Keratinocyte (primary cell): Measurements from ENCODE around the gene WFDC5.
"Not testable (repeated sequence)": the region's sequence is repeated elsewhere in the genome, so short reads cannot be mapped to it uniquely, and the experiment has no call there.

Source experiments
- CTCF ChIP-seq, 3 experiments: IDR thresholded peaks in 1 of 3; conservative IDR thresholded peaks in 1 of 3; optimal IDR thresholded peaks in 1 of 3; 2 replicates in 2 of 3; 3 replicates in 1 of 3; pipeline versions ENCODE3 to v1.5.1; 2011; ENCODE audit warnings: low read length in 3 of 3, mild to moderate bottlenecking in 3 of 3, moderate library complexity in 2 of 3, control low read depth in 1 of 3, inconsistent platforms in 1 of 3; ENCODE audit not compliant: insufficient read depth in 2 of 3; ENCODE audit errors: extremely low read depth in 1 of 3
- EZH2 ChIP-seq: IDR thresholded peaks from one replicate; pipeline ENCODE4 v1.6.1; 2012; ENCODE audit warnings: inconsistent platforms, mild to moderate bottlenecking, low read length, moderate library complexity

GRCh38 chr20:45154794-45155193 is 39.8 kb upstream of the WFDC5 start:
- TF ChIP-seq CTCF (optimal IDR thresholded peaks at IDR 0.05 in 1 of 3, IDR thresholded peaks at IDR 0.05 in 1 of 3, conservative IDR thresholded peaks at IDR 0.05 in 1 of 3; ENCODE audit: extremely low read depth in 1 of 3, insufficient read depth in 2 of 3, low read length in 3 of 3); EZH2: not testable (repeated sequence)
